Tibial artery (tissue), 4 donors: ENCODE measurements around the gene TBC1D1.

Experiments
- DNase-seq, 2 donors: peaks; one replicate each; pipeline ENCODE4 v3.0.0-alpha.2; 2019
- H3K27ac ChIP-seq, 2 donors: fragments of 200-600 bp; sonication (generic) in 1 of 2; 1 replicate in 1 of 2; 2 replicates in 1 of 2; pipeline ENCODE4 v1.5.1; 2018 to 2019; ENCODE audit warnings: mild to moderate bottlenecking in 1 of 2
- H3K27me3 ChIP-seq, 2 donors: fragments of 200-600 bp; sonication (generic) in 1 of 2; one replicate each; pipeline versions ENCODE4 v1.5.1 to v1.6.0; 2016 to 2019
- H3K36me3 ChIP-seq, 3 donors: fragments of 200-600 bp; sonication (generic) in 2 of 3; one replicate each; pipeline ENCODE4 v1.5.1; 2016 to 2019; ENCODE audit warnings: mild to moderate bottlenecking in 2 of 3
- H3K4me1 ChIP-seq, 4 donors: fragments of 200-600 bp; sonication (generic) in 2 of 4; 1 replicate in 3 of 4; 2 replicates in 1 of 4; pipeline ENCODE4 v1.5.1; 2016 to 2019
- H3K4me3 ChIP-seq, 2 donors: fragments of 200-600 bp; sonication (generic) in 1 of 2; 1 replicate in 1 of 2; 2 replicates in 1 of 2; pipeline ENCODE4 v1.5.1; 2018 to 2019; ENCODE audit warnings: mild to moderate bottlenecking in 2 of 2
- H3K9me3 ChIP-seq, 3 donors: fragments of 200-600 bp; sonication (generic) in 1 of 3; one replicate each; pipeline ENCODE4 v1.5.1; 2016 to 2019
- CTCF ChIP-seq, 2 experiments: fragments of 200-600 bp in 1 of 2; fragments of 450-650 bp in 1 of 2; IDR thresholded peaks; one replicate each; pipeline ENCODE4 v1.5.1; 2017 to 2019; ENCODE audit warnings: antibody characterized with exemption in 2 of 2, mild to moderate bottlenecking in 1 of 2, moderate library complexity in 1 of 2
- intact Hi-C: fragments of 100-400 bp; cut with DNase I; formaldehyde crosslinking; loops from one replicate; pipeline ENCODE4 v1.15.0; 2023; ENCODE audit warnings: low total_unique reads

The TBC1D1 gene

DNA sequence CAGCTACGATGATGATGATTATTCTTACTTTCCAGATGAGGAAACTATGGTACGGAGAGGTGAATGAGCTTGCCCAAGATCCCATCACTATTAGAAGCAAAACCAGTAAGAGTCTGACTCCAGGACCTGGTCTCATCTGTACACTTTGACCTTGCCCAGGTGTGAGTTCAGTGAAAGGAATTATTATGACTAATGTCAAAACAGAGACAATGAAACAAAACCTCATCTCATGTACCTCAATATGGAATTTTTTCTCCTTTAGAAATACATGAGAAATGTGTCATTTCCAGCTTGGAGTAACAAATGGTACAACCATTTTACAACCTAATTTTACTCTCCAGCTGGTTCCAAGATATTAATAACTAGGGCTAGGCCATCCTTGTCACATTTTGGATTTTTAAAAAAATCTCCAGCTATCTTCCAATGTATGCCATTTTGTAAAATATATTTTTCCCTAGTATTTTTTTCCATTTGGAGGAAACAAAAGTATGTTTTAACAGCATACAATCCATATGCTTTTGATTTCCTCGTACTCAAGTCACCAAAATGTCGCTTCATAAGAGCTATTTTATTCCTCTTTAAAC is 283.1 kb downstream of the TBC1D1 start:
- no peak for DNase-seq
- no peaks in the 10 kb centered on the region for H3K9me3 ChIP-seq
- H3K27me3 ChIP-seq: no peaks in the 10 kb centered on the region
- no peak overlapping the region for H3K4me3 ChIP-seq
- no peaks in the 10 kb centered on the region for H3K4me1 ChIP-seq
- H3K36me3 ChIP-seq: no peaks in the 10 kb centered on the region
- intact Hi-C loops: no loop called here
- no peak overlapping the region for H3K27ac ChIP-seq
- no peak for TF ChIP-seq CTCF (IDR thresholded peaks at IDR 0.05)

- intact Hi-C loops: no loop called here
- no peak overlapping the region for H3K27ac ChIP-seq
These were observed 283.9 kb downstream of the TBC1D1 start for GRCh38 chr4:38174801-38175200.

DNA sequence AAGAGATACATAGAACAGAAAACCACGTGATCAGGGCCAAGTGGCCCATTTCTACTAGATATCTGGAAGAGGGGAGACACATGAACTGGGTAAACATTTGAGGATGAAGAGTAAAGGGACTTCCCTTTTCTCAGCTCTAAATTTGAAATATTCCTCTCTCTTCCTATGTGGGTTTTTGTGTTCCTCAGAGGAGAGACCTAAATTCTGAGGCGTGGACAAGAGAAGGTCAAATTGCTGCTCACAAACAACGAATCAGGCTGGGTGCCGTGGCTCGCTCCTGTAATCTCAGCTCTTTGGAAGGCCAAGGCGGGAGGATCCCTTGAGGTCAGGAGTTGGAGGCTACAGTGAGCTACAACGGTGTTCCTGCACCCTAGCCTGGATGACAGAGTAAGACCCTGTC is 285.3 kb downstream of the TBC1D1 start:
- H3K4me3 ChIP-seq: no peak overlapping the region
- H3K27me3 ChIP-seq: no peaks in the 10 kb centered on the region
- H3K9me3 ChIP-seq: no peaks in the 10 kb centered on the region
- H3K27ac ChIP-seq: no peak overlapping the region
- H3K36me3 ChIP-seq: no peaks in the 10 kb centered on the region
- TF ChIP-seq CTCF (IDR thresholded peaks at IDR 0.05): no peak
- no peak for DNase-seq
- H3K4me1 ChIP-seq: peaks cover 0 to 8% (median 3%) of the 10 kb centered on the region in 4 donors
- intact Hi-C loops: loop anchor here (2.0 kb wide), 1 partner anchor 557 kb away; no protein-coding TSS in a partner anchor

More at GRCh38 chr4:38174801-38175200, 283.9 kb downstream of the TBC1D1 start:
- TF ChIP-seq CTCF (IDR thresholded peaks at IDR 0.05): no peak
- no peaks in the 10 kb centered on the region for H3K9me3 ChIP-seq
- H3K4me1 ChIP-seq: peaks cover 0 to 4% (median under 1%) of the 10 kb centered on the region in 4 donors
- no peaks in the 10 kb centered on the region for H3K27me3 ChIP-seq
- peak in 1 of 2 donors; percentile 32 for DNase-seq
- no peaks in the 10 kb centered on the region for H3K36me3 ChIP-seq
- no peak overlapping the region for H3K4me3 ChIP-seq

- H3K9me3 ChIP-seq: no peaks in the 10 kb centered on the region
- peaks cover 0 to 8% (median 3%) of the 10 kb centered on the region in 4 donors for H3K4me1 ChIP-seq
- no peak overlapping the region for H3K27ac ChIP-seq
- no peaks in the 10 kb centered on the region for H3K27me3 ChIP-seq
- intact Hi-C loops: loop anchor here (1.0 to 2.0 kb wide), 2 partner anchors 110 to 556 kb away; no protein-coding TSS in a partner anchor
- no peak for TF ChIP-seq CTCF (IDR thresholded peaks at IDR 0.05)
- peak in 1 of 2 donors; percentile 40 for DNase-seq
- H3K4me3 ChIP-seq: no peak overlapping the region
- no peaks in the 10 kb centered on the region for H3K36me3 ChIP-seq
These were observed 286.2 kb downstream of the TBC1D1 start for GRCh38 chr4:38177035-38177546.

GRCh38 chr4:38177641-38178391 is 286.9 kb downstream of the TBC1D1 start:
- peak; percentile 68 to 75 for DNase-seq
- intact Hi-C loops: loop anchor here (1.0 to 2.0 kb wide), 2 partner anchors 111 to 555 kb away; no protein-coding TSS in a partner anchor
- H3K9me3 ChIP-seq: no peaks in the 10 kb centered on the region
- H3K4me1 ChIP-seq: peaks cover 0 to 8% (median 3%) of the 10 kb centered on the region in 4 donors
- no peak for TF ChIP-seq CTCF (IDR thresholded peaks at IDR 0.05)
- H3K27ac ChIP-seq: no peak overlapping the region
- H3K27me3 ChIP-seq: no peaks in the 10 kb centered on the region
- H3K4me3 ChIP-seq: no peak overlapping the region
- no peaks in the 10 kb centered on the region for H3K36me3 ChIP-seq
